ENCODE data around the gene LCN10. TPM values are rescaled to one million over a fixed set of nuclear protein-coding genes. Genes with fewer than 3 reads are reported as not detected.
A peak's percentile ranks its signal among the peaks of the same experiment; 100 is the strongest.

LCN10 gene
- total and polyA plus RNA-seq, 9 of the 15 experiments (the other 6 are each of a cell fraction or from before 2014, with no cell fraction given) = 0.10 to 0.21 (median 0.14) TPM; not detected in 6

- TF ChIP-seq ZBTB2 (IDR thresholded peaks at IDR 0.05) = peak; percentile 98
- peak; percentile 44; the same call in 1 of the 2 replicates for TF ChIP-seq OTX1 (CRISPR knock-in tag; IDR thresholded peaks at IDR 0.05)
- peak in 1 of 2 experiments; percentile 37; a peak in 2 of 4 replicates for TF ChIP-seq MNT (conservative IDR thresholded peaks at IDR 0.05)
- no peak for TF ChIP-seq ZNF512 (tag; IDR thresholded peaks at IDR 0.05)
- peak; percentile 80 for TF ChIP-seq HMGN3 (IDR thresholded peaks at IDR 0.05; ENCODE audit: borderline replicate concordance, extremely low read depth, insufficient read length, low read depth, low read length)
- peak in 1 of 2 experiments; percentile 89; a peak in 2 of 4 replicates for TF ChIP-seq MAZ (CRISPR knock-in tag; conservative IDR thresholded peaks at IDR 0.05 in 1 of 2, IDR thresholded peaks at IDR 0.05 in 1 of 2)
- peak; percentile 71 for TF ChIP-seq RBFOX2 (IDR thresholded peaks at IDR 0.05; ENCODE audit: low read depth, low read length)
- TF ChIP-seq POLR2B (IDR thresholded peaks at IDR 0.05; ENCODE audit: low read depth, partially characterized antibody) = peak; percentile 88
- TF ChIP-seq USF2 (CRISPR knock-in tag; IDR thresholded peaks at IDR 0.05) = peak; percentile 44; the same call in 1 of the 2 replicates
- TF ChIP-seq CHD2 (IDR thresholded peaks at IDR 0.05; ENCODE audit: low read depth, low read length) = no peak
- peak; percentile 21; the same call in 1 of the 2 replicates for TF ChIP-seq GMEB1 (CRISPR knock-in tag; IDR thresholded peaks at IDR 0.05)
- TF ChIP-seq ZSCAN32 (CRISPR knock-in tag; IDR thresholded peaks at IDR 0.05) = no peak
- TF ChIP-seq ZNF586 (CRISPR knock-in tag; conservative IDR thresholded peaks at IDR 0.05) = peak; percentile 17; the same call in 1 of the 2 replicates
Observed at GRCh38 chr9:136790640-136791515, 48.1 kb upstream of the LCN10 start, which contains the start of gene TMEM141 (continued).
